H1 (cell line): ENCODE measurements around the gene CHST8. TPM values are rescaled to one million over a fixed set of nuclear protein-coding genes. Genes with fewer than 3 reads are reported as not detected.

Experiments used
- BRCA1 ChIP-seq: IDR thresholded peaks from 2 replicates; pipeline ENCODE4 v1.6.1; 2012; ENCODE audit warnings: low read depth, low read length, improper control_type of control experiment
- CHD2 ChIP-seq: IDR thresholded peaks from 2 replicates; pipeline ENCODE4 v1.6.1; 2012; ENCODE audit warnings: low read length, improper control_type of control experiment
- E2F6 ChIP-seq: IDR thresholded peaks from 2 replicates; pipeline ENCODE4 v1.6.1; 2012; ENCODE audit warnings: inconsistent platforms
- EZH2 ChIP-seq: fragments of 200-600 bp; sonication (generic); IDR thresholded peaks from 2 replicates; pipeline ENCODE4 v1.7.1; 2012; ENCODE audit warnings: low read depth, mild to moderate bottlenecking, moderate library complexity, low read length, inconsistent platforms; ENCODE audit not compliant: severe bottlenecking
- FOSL1 ChIP-seq: IDR thresholded peaks from 2 replicates; pipeline ENCODE4 v1.6.1; 2011; ENCODE audit warnings: mild to moderate bottlenecking, low read depth, low read length, moderate library complexity; ENCODE audit not compliant: insufficient read depth
- RXRA ChIP-seq: IDR thresholded peaks from 2 replicates; pipeline ENCODE4 v1.6.1; 2011; ENCODE audit warnings: low read depth, mild to moderate bottlenecking, low read length, moderate library complexity; ENCODE audit not compliant: insufficient read depth
- polyA plus RNA-seq, 7 experiments: library from polyadenylated mRNA; depleted of rRNA in 3 of 7; stranded (reverse) in 5 of 7; unstranded in 2 of 7; fragments of >200 nt in 5 of 7; fragments of 200-250 nt in 2 of 7; gene quantifications; 1 replicate in 5 of 7; 2 replicates in 1 of 7; 4 replicates in 1 of 7; pipeline versions ENCODE4 v1.2.1 to v1.2.3, GENCODE V29; 2011 to 2013; ENCODE audit warnings: missing spikeins in 2 of 7, mixed read lengths in 2 of 7
- total RNA-seq: library from RNA; stranded (reverse); fragmentation: NEBNext Ultra II Directional; extraction: Animal tissue kit (Norgen Biotek cat#: 25700); gene quantifications from 2 replicates; pipeline ENCODE4 v1.2.1, GENCODE V29; 2021
- TF ChIP-seq, protein P1 (sequence below): IDR thresholded peaks from 2 replicates; pipeline ENCODE4 v1.6.1; 2011; ENCODE audit warnings: low read length, improper control_type of control experiment

Gene CHST8
- total and polyA plus RNA-seq, 2 of the 8 experiments (the other 6 are each of a cell fraction or from before 2014, with no cell fraction given), result 10.8 to 28.2 TPM

- no peak for TF ChIP-seq FOSL1
- TF ChIP-seq EZH2, result no peak
- TF ChIP-seq, protein P1, sequence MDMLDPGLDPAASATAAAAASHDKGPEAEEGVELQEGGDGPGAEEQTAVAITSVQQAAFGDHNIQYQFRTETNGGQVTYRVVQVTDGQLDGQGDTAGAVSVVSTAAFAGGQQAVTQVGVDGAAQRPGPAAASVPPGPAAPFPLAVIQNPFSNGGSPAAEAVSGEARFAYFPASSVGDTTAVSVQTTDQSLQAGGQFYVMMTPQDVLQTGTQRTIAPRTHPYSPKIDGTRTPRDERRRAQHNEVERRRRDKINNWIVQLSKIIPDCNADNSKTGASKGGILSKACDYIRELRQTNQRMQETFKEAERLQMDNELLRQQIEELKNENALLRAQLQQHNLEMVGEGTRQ, result no peak
- TF ChIP-seq BRCA1, result no peak
- no peak for TF ChIP-seq E2F6
- no peak for TF ChIP-seq RXRA
- TF ChIP-seq CHD2, result no peak
- TF ChIP-seq, all 59 proteins: peak for 0
These were observed 52.4 kb downstream of the CHST8 start (continued) for GRCh38 chr19:33673996-33674625.
